WTC11 (cell line): Measurements from ENCODE around the gene SETD3.

Source experiments
- ATF1 ChIP-seq: sonication (generic); formaldehyde crosslinking; IDR thresholded peaks from 2 replicates; pipeline ENCODE4 v1.8.1; 2023; ENCODE audit warnings: mild to moderate bottlenecking, moderate library complexity, missing genetic modification reagents
- CREM ChIP-seq: sonication (generic); formaldehyde crosslinking; IDR thresholded peaks from 2 replicates; pipeline ENCODE4 v1.8.1; 2022; ENCODE audit warnings: mild to moderate bottlenecking, missing genetic modification reagents, moderate library complexity
- CTCF ChIP-seq: fragments of 200-600 bp; IDR thresholded peaks from 2 replicates; pipeline ENCODE4 v1.8.0; 2022; ENCODE audit warnings: antibody characterized with exemption
- FOXJ3 ChIP-seq: sonication (generic); formaldehyde crosslinking; IDR thresholded peaks from 2 replicates; pipeline ENCODE4 v1.9.0; 2021; ENCODE audit warnings: missing genetic modification reagents, mild to moderate bottlenecking, borderline replicate concordance
- MYBL2 ChIP-seq: sonication (generic); formaldehyde crosslinking; IDR thresholded peaks from 2 replicates; pipeline ENCODE4 v1.8.1; 2023; ENCODE audit warnings: mild to moderate bottlenecking, moderate library complexity, missing genetic modification reagents
- NFATC4 ChIP-seq: fragments of 250-450 bp; sonication (Bioruptor Pico); IDR thresholded peaks from 2 replicates; pipeline ENCODE4 v1.9.0; 2021; ENCODE audit warnings: mild to moderate bottlenecking
- RELA ChIP-seq: sonication (generic); formaldehyde crosslinking; IDR thresholded peaks from 2 replicates; pipeline ENCODE4 v1.8.1; 2022; ENCODE audit warnings: missing genetic modification reagents, mild to moderate bottlenecking, borderline replicate concordance
- SP1 ChIP-seq: sonication (generic); formaldehyde crosslinking; conservative IDR thresholded peaks from 2 replicates; pipeline ENCODE4 v1.8.1; 2022; ENCODE audit warnings: missing genetic modification reagents
- ZMAT4 ChIP-seq: fragments of 250-450 bp; sonication (Bioruptor Pico); IDR thresholded peaks from 2 replicates; pipeline ENCODE4 v1.9.0; 2021; ENCODE audit warnings: mild to moderate bottlenecking

- TF ChIP-seq CTCF: no peak
- TF ChIP-seq ZMAT4 (CRISPR knock-in tag): no peak
- TF ChIP-seq CREM: no peak
- no peak for TF ChIP-seq RELA (CRISPR knock-in tag)
- TF ChIP-seq NFATC4 (CRISPR knock-in tag): no peak
- TF ChIP-seq ATF1: no peak
- no peak for TF ChIP-seq FOXJ3
- TF ChIP-seq MYBL2 (CRISPR knock-in tag): no peak
- TF ChIP-seq SP1 (CRISPR knock-in tag): no peak
These were observed 52.9 kb downstream of the SETD3 start for GRCh38 chr14:99427632-99428300.
